T-helper 9 cell (primary cell): Measurements from ENCODE around the gene EVI5.
"Not testable (repeated sequence)": the region's sequence is repeated elsewhere in the genome, so short reads cannot be mapped to it uniquely, and the experiment has no call there.

Source experiments
- DNase-seq: peaks from one replicate; pipeline ENCODE4 v3.0.0-alpha.2; 2020

EVI5 gene

DNA sequence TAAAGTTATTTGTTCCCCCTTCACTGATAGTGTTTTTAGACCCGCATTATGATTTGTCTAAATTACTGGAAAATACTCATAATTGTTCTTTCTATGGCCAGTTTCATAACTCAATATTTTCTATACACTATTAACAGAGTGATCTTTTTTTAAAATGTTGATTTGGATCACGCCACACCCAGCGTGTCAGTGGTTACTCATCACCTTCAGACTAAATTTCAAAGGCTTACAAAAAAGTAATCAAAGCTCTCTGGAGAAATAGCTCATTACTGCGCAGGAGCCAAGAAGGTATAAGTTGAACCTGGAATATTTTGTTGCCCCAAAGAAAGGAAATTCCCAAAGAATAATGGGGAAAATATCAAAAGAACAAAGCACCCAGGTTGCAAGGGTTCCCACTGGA is 104.9 kb downstream of the EVI5 start:
- DNase-seq: no peak

DNA sequence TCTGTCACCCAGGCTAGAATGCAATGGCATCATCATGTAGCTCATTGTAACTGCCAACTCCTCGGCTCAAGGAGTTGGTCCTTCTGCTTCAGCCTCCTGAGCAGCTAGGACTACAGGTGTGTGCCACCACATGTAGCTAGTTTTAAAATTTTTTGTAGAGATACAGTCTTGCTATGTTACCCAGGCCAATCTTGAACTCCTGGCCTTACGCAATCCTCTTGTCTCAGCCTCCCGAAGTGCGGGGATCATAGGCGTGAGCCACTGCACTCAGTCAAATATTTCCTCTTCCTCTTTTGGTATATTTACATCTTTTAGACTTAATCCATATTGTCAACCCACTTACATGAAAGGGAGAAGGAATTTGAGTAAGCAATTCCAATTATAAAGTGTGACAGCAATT is 121.1 kb downstream of the EVI5 start:
- DNase-seq: no peak

DNA sequence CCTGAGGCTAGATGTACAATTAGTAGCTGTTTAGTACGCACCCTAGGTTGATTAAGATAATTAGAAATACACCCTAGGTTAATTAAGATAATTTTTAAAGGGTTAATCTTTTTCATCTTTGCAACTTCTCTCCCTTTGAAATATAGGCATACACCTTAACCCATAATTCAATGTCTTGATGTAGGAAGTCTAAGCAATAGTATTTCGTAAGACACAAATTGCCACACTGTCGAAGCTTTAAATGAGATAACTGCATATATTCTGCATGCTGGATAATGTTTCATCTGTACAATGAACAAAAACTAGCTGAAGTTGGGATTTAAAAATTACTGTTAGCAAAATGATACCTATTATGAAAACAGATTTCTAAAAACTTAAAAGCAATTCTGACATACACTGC is 122.9 kb downstream of the EVI5 start:
- DNase-seq: no peak

DNA sequence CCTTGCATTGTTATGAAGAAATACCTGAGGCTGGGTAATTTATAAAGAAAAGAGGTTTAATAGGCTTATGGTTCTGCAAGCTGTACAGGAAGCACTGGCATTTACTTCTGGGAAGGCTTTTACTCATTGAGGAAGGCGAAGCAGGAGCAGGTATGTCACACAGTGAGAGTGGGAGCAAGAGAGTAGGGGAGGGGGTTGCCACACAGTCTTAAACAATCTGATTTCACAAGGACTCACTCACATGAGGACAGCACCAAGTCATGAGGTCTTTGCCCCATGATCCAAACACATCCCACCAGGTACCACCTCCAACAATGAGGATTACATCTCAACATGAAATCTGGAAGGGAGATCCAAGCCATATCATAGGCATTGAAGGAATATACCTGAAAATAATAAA is 127.2 kb downstream of the EVI5 start:
- DNase-seq: no peak

DNA sequence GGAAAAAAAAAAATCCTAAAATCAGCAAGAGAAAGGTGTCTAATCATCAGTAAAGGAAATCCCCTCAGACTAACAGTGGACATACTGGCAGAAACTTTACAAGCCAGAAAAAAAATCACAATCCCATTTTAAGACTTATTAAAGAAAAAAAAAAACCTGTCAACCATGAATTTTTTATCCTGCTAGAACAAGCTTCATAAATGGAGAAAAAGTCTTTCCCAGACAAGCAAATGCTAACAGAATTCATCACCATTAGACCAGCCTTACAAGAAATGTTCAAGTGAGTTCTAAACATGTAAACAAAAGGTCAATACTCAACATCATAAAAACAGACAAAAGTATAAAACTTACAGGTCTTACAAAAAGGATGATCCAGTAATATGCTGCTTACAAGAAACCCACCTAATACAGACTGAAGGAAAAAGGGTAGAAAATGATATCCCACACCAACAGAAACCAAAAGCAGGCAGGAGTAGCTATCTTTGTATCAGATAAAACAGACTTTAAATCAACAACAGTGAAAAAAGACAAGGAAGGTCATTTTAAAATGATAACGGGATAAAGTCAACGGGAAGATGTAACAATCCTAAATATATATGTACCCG is 129.6 kb downstream of the EVI5 start:
- no peak for DNase-seq

DNA sequence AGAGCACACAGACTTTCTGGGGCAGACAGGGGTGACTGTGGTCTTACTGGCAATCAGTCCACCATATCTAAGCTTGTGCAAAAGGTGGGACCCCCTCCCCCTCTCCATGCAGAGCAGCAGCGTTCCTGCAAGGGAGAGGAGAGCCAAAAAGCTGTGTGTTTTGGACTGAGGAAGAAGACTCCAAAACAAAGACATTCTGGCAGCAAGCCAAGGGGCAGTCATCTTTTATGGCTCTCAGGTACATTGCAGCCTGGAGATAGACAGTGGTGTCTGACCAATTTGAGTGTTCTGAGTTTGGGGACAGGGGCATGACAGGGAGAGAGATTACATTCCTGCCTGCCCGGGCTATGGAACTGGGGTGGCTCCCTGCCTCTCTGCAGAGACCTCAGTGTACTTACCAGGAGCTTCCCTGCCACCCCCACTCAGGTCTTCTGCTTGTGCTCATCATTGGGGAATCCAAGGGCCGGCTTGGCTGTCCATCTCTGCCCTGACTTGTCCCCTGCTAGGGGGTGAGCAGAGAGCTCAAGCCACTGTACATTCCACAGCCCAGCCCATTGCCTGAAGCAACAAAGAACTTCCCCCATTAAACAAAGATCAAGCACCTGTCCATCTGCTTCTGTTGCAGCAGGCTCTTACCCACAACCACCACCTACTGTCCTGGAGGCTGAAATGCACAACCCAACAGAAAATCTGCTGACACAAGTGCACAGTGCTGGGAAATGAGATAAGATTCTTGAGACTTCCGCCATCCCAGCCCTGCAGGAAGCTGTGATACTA is 131.1 kb downstream of the EVI5 start:
- no peak for DNase-seq

DNA sequence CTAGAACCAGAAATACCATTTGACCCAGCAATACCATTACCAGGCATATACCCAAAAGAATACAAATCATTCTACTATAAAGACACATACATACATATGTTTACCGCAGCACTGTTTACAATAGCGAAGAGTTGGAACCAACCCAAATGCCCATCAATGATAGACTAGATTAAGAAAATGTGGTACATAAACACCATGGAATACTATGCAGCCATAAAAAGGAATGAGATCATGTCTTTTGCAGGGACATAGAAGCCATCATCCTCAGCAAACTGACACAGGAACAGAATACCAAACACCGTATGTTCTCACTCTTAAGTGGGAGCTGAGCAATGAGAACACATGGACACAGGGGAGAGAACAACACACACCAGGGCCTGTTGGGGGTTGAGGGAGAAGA is 144.2 kb downstream of the EVI5 start:
- not testable (repeated sequence) for DNase-seq

DNA sequence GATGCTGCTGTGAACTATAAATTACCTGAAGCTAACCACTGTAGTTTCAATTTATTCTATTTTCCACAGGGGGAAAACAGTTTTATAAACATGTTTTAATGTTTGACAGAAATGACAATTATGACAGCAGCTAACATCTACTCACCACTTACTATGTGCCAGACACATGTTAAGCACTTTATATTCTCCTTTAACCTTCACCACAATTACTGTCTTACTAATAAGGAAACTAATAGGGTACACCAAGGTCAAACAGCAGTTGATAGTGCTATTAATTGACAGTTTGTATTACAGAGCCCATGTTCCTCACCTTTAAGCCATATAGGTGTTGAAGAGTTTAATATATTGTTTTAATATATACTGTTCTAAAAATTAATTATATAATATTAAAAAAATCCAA is 146.4 kb downstream of the EVI5 start:
- no peak for DNase-seq

DNA sequence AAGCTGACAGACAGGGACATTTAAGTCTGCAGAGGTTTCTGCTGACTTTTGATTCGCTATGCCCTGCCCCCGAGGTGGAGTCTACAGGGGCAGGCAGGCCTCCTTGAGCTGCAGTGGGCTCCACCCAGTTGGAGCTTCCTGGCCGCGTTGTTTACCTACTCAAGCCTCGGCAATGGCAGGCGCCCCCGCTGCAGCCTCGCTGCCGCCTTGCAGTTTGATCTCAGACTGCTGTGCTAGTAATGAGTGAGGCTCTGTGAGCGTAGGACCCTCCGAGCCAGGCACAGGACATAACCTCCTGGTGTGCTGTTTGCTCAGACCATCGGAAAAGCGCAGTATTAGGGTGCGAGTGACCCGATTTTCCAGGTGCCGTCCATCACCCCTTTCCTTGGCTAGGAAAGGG is 149.7 kb downstream of the EVI5 start:
- not testable (repeated sequence) for DNase-seq

DNA sequence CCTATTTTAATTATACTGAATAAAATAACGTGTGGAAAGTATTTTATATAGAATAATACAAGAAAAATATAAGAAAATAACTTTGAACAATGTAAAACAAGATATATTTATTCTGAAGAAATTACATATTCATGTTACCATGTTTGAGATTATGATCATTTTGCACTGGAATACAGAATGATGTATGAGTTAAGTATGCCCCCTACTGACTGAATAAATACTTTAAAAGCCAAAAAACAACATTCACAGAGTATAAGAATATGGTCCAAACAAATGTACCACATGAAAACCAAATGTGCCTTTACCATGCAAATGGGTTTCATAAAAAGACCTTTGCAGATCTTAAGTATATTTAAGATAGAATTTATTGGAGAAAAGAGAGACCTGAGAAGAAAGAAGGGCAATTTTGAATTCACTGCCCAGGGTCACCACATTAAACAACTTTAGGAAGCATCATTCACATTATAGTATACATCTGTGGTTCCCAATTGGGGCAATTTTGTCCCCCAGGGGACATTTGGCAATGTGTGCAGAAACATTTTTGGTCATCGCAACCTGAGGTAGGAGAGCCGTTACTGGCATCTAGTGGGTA is 161.6 kb downstream of the EVI5 start:
- DNase-seq: no peak

DNA sequence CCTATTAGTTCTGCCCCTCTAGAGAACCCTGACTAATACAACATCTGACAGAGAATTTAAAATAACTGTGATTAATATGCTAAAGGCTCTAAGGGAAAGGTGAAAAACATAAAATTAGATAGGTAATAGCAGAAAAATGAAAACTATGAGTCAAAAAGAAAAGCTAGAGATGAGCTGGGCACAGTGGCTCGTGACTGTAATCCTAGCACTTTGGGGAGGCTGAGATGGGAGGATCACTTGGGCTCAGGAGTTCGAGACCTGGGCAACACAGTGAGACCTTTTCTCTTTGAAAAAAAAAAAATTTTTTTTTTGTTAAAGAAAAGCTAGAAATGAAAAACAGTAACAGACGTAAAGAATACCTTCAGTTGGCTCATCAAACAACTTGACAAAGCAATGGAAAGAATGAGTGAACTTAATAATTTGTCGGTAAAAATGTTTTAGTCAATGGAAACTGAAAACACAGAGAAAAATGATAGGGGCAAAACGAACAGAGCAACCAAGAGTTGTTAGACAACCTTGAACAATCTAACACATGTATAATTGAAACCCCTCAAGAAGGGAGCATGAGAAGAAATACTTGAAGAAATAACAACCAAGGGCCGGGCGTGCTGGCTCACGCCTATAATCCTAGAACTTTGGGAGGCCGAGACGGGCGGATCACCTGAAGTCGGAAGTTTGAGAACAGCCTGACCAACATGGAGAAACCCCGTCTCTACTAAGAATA is 165.3 kb downstream of the EVI5 start:
- DNase-seq: no peak

DNA sequence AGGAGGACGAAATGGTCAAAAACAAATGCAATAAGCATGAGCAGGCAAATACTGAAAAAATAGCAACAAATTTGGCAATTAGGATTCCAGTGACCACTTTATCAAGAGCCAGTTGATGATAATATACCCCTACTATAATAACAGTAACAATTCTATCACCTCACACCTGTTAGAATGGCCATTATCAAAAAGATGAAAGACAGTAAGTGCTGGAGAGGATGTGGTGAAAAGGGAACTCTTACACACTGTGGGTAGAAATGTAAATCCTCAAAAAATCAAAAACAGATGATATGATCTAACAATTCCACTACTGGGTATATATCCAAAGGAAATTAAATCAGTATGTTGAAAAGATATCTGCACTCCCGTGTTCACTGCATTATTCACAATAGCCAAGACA is 183.9 kb downstream of the EVI5 start:
- DNase-seq: no peak

DNA sequence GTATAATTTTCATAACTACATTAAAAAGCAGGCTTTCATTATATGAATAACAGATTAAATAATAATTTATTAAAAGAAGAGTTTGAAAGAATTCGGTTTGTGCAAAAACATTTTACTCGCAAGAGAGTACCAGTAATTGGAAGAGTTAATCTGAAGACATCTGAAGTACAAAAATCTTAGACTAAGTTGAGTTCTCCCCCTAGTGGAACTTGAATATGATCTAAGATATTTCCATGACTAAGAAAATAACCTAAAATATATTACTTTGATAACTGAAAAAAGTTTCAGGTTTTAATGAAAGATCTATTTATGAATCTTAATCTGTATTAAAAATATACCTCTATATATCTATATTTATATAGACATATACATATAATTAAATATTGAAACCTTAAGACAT is 185.7 kb downstream of the EVI5 start:
- no peak for DNase-seq

DNA sequence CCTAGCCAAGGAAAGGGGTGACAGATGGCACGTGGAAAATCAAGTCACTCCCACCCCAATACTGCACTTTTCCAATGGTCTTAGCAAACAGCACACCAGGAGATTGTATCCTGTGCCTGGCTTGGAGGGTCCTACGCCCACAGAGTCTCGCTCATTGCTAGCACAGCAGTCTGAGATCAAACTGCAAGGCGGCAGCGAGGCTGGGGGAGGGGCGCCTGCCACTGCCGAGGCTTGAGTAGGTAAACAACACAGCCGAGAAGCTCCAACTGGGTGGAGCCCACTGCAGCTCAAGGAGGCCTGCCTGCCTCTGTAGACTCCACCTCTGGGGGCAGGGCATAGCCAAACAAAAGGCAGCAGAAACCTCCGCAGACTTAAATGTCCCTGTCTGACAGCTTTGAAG is 195.5 kb downstream of the EVI5 start:
- not testable (repeated sequence) for DNase-seq

DNA sequence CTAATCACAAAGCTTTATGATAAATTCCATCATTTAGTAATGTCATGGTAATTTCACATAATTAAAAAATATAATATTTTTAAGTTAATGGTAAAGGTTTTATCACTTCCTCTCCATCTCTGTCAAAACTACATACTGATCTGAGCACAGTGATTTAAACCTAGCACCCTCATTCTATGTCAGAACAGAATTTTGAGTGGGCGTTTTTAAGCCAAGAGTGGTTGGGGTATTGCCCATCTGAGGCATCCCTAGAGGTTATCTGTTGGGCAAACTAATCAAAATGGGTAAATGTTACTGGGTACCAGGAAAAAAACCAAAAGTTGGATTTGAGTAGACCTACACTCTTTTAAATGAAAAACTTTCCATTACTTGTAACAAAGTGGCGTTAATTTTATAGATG is 197.5 kb downstream of the EVI5 start:
- no peak for DNase-seq

DNA sequence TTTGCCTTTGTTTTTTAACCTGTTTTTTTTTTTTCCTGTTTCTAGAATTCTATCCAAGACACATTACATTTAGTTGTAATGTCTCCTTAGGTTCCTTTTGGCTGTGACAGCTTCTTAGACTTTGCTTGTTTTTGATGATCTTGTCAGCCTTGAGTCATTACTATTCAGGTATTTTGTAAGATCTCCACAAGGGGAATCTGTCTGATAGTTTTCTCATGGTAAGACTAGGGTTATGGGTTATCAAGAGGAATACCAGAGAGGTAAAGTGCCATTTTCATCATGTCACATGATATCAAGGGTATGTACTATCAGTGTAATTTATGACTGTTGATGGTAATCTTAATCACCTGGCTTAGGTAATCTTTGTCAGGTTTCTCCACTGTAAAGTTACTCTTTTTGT is 199.1 kb downstream of the EVI5 start:
- no peak for DNase-seq

DNA sequence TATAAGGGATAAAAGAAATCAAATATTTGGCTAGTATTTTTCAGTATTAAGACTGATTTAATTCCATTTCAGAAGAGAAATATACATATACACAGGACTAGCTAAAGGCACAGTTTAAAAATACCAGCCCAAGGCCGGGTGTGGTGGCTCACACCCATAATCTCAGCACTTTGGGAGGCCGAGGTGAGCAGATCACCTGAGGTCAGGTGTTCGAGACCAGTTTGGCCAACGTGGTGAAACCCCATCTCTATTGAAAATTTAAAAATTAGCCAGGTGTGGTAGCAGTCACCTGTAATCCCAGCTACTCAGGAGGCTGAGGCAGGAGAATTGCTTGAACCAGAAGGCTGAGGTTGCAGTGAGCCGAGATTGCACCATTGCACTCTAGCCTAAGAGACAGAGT is 200.1 kb downstream of the EVI5 start:
- not testable (repeated sequence) for DNase-seq

DNA sequence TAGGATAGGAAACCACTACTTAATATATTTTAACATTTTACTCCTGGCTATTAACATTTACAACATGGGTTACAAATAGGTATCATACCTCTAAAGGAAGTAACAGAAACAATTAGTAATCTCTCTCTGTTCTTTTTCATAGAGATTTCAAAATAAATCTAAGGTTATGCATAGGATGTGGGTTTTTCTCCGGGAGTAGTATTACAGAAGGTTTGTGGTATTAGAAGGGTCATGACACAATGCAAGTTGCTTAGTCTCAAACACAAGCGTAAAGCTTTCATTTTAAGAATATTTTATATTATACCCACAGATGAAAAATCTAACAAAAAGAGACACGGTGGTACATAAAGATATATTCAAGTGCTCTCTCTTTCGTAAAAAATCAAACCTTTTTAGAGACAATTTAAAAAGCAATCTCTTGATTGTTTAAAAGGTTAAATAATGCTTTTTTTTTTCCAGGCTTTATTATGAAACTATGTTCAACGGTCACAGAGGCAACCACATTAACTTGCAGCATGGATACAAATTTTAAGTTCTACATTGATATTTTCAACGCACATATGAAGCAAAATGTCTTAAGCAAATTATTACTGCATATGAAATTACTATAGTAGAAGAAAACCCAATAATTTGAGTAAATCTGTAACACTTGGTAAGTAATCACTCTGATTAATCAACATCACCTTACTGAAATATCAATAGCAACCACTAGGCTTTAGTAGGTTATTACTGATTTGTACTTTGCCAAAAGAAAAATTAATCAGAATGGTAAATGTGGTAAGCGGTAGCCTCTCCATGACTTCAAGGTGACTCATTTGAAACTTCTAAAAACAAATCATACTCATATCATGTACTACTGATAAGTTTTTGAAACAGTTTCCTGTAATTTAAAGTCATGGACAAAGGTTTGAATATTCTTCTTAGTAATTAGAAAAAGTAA is 200.8 kb downstream of the EVI5 start:
- DNase-seq: no peak

DNA sequence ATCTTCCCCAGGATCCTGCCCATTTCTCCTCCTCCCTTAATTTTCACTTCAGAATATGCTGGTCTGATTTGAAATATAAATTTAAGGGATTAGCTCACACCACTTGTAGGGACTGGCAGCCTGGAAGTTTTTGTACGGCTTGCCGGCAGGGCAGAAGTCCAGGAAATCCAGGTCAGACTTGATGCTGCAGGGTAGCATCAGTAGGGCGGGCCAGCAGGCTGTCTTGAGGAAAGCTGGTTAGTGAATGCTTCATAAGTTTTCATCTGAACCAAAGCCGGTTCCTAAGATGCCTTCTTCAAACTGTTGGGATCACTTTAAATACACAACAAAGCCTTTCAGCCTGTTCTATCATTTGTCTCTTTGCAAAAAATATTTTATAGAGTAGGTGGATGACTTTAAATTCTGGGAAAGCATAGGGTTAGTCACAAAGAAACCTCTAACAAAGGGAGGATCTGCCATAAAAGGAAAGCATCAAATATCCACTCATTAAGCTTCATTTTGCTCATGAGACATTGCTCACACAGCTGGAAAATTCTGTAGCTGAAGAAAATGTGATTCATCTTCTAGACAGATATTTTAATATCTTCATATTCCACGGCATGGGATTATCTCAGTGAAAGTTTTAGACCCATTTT is 207.5 kb downstream of the EVI5 start:
- DNase-seq: no peak

DNA sequence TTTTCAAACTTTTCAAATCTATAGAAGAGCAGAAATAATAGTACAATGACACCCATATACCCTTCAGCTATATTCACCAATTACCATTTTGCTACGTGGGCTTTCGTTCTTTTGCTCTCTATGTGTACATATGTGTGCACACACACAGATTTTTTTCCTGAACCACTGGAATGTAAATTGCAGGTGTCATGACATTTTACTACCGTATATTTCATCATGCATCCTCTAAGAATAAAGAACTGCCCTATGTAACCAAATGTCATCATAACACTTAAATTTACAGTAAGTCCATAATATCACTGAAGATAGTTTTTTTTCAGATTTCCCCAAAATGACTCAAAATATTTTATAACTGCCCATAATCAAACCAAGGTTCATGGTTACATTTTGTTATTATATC is 209.8 kb downstream of the EVI5 start:
- no peak for DNase-seq

DNA sequence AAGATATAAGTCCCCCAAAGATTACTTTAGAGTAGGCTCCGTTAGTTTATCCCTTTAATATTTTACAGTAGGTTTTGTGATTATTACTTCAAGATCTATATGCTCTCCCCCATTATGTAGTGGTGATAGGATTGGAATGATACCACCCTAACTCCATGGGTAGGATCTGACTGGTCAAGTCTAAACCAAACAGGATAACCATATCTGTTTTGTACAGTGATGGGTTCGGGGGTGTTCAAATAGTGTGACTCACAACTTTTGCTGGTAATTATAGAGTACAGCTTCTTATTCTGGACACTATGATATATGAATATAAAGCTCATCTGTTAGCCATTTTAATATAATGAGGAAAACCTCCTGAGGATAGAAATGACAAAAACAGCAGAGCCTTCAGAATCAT is 212.4 kb downstream of the EVI5 start:
- DNase-seq: no peak

DNA sequence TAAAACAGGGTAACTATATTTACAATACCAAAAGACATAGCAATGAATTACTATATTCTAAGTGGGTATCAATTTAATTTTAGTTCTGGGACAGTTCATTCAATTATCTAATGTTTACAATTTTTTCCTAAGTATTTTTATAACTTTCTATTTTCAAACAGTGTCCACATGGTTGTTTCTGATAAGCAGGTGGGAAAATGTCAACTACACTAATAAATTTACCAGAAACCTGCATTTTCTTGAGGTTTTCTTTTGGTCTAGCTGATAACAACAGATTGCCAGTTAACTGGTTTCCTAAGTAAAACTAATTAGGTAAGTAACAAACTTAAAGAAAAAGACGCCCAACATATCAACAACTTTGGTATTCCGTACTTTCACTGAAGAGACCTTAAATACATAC is 213.3 kb downstream of the EVI5 start:
- no peak for DNase-seq
